GM12878 (cell line): ENCODE measurements around the gene PHF1. TPM values are rescaled to one million over a fixed set of nuclear protein-coding genes. Genes with fewer than 3 reads are reported as not detected.
A peak's percentile ranks its signal among the peaks of the same experiment; 100 is the strongest.

Experiments used
- ATAC-seq: fragments of 200-7000 bp; cut with Tn5 transposase; 3 replicates; pipeline ENCODE4 v1.9.1; 2020; ENCODE audit warnings: mild to moderate bottlenecking, moderate library complexity
- BruUV-seq: library from RNA; stranded (reverse); fragments of 400-500 nt; replicated peaks from 2 replicates; lab custom pipeline; 2021; lab: Mats Ljungman, UMichigan
- CTCF ChIA-PET: fragments of 300-600 bp; sonication (Branson Sonifier 250); formaldehyde crosslinking; extraction: SDS; loops from one replicate; lab custom pipeline; 2021; ENCODE audit warnings: inconsistent platforms; lab: Yijun Ruan, JAX
- POLR2A ChIA-PET: fragments of 350-600 bp; formaldehyde crosslinking; extraction: SDS; loops from one replicate; lab custom pipeline; 2021; ENCODE audit warnings: inconsistent platforms; lab: Charles Lee
- RAD21 ChIA-PET: fragments of 300-600 bp; sonication (Branson Sonifier 250); formaldehyde crosslinking; loops from one replicate; lab custom pipeline; 2023; ENCODE audit warnings: antibody characterized with exemption; ENCODE audit not compliant: unreplicated experiment; lab: Charles Lee
- SMC1A ChIA-PET: fragments of 300-600 bp; sonication (Branson Sonifier 250); formaldehyde crosslinking; loops from one replicate; lab custom pipeline; 2023; ENCODE audit not compliant: unreplicated experiment, uncharacterized antibody; lab: Charles Lee
- DNase-seq: peaks from one replicate; pipeline ENCODE4 v3.0.0-alpha.2; 2011; ENCODE audit warnings: low read depth, low spot score
- FAIRE-seq: peaks from 3 replicates; lab custom pipeline; 2011; peaks lifted over from hg19 to GRCh38; lab: Jason Lieb, UNC
- H2AFZ ChIP-seq: 2 replicates; pipeline ENCODE4 v1.6.0; 2011; ENCODE audit warnings: low read depth, low read length, control low read depth; ENCODE audit not compliant: control insufficient read depth
- H3K27ac ChIP-seq: 2 replicates; pipeline ENCODE4 v1.5.1; 2011; ENCODE audit warnings: control low read depth; ENCODE audit not compliant: control insufficient read depth, insufficient read depth
- H3K27me3 ChIP-seq, 2 experiments: replicated peaks in 1 of 2; 2 replicates each; pipeline versions ENCODE4 v1.6.0 to v1.6.1; 2011; ENCODE audit warnings: low read length in 1 of 2; ENCODE audit not compliant: control insufficient read depth in 2 of 2, insufficient read depth in 2 of 2
- H3K36me3 ChIP-seq, 2 experiments: 2 replicates each; pipeline ENCODE4 v1.5.1; 2011; ENCODE audit warnings: low read length in 1 of 2; ENCODE audit not compliant: control insufficient read depth in 2 of 2, insufficient read depth in 2 of 2
- H3K4me1 ChIP-seq: 2 replicates; pipeline ENCODE4 v1.6.1; 2011; ENCODE audit warnings: mild to moderate bottlenecking, low read length, moderate library complexity, mixed read lengths; ENCODE audit not compliant: control insufficient read depth, insufficient read depth
- H3K4me2 ChIP-seq: 2 replicates; pipeline ENCODE4 v1.6.0; 2011; ENCODE audit warnings: control low read depth; ENCODE audit not compliant: control insufficient read depth, insufficient read depth
- H3K4me3 ChIP-seq: fragments of 200-600 bp; sonication (generic); 2 replicates; pipeline ENCODE4 v1.5.1; 2016
- H3K79me2 ChIP-seq: 2 replicates; pipeline ENCODE4 v1.6.0; 2011; ENCODE audit warnings: low read length; ENCODE audit not compliant: control insufficient read depth, insufficient read depth
- H3K9ac ChIP-seq: 2 replicates; pipeline ENCODE4 v1.8.0; 2011; ENCODE audit warnings: low read length, control low read depth, mixed read lengths; ENCODE audit not compliant: control insufficient read depth, insufficient read depth
- H3K9me3 ChIP-seq: replicated peaks from 3 replicates; pipeline ENCODE4 v1.5.1; 2011; ENCODE audit warnings: mild to moderate bottlenecking, low read length; ENCODE audit not compliant: control insufficient read depth, insufficient read depth
- H4K20me1 ChIP-seq: 2 replicates; pipeline ENCODE4 v1.6.0; 2011; ENCODE audit not compliant: control insufficient read depth, insufficient read depth
- BHLHE40 ChIP-seq, 2 experiments: fragments of 450-650 bp in 1 of 2; IDR thresholded peaks; 2 replicates each; pipeline ENCODE4 v1.6.1; 2011 to 2017; ENCODE audit warnings: low read depth in 2 of 2, borderline replicate concordance in 1 of 2, improper control_type of control experiment in 1 of 2, low read length in 1 of 2, mild to moderate bottlenecking in 1 of 2
- HDGF ChIP-seq: fragments of 450-650 bp; IDR thresholded peaks from 2 replicates; pipeline ENCODE4 v1.6.1; 2016; ENCODE audit warnings: antibody characterized with exemption
- IKZF1 ChIP-seq: fragments of 450-650 bp; conservative IDR thresholded peaks from 2 replicates; pipeline ENCODE4 v1.6.1; 2017; ENCODE audit warnings: antibody characterized with exemption, mild to moderate bottlenecking
- MLLT1 ChIP-seq: fragments of 450-650 bp; IDR thresholded peaks from 2 replicates; pipeline ENCODE4 v1.6.1; 2016; ENCODE audit warnings: mild to moderate bottlenecking
- NBN ChIP-seq: fragments of 450-650 bp; IDR thresholded peaks from 2 replicates; pipeline ENCODE4 v1.6.1; 2016
- PML ChIP-seq: IDR thresholded peaks from 2 replicates; pipeline ENCODE4 v1.6.1; 2012; ENCODE audit warnings: low read length, inconsistent platforms
- RAD21 ChIP-seq: IDR thresholded peaks from 2 replicates; pipeline ENCODE4 v1.6.1; 2011; ENCODE audit warnings: mild to moderate bottlenecking, low read depth, low read length, moderate library complexity; ENCODE audit not compliant: insufficient read depth
- RELB ChIP-seq: fragments of 450-650 bp; IDR thresholded peaks from 2 replicates; pipeline ENCODE4 v1.6.1; 2017; ENCODE audit warnings: low read depth, mild to moderate bottlenecking, moderate library complexity
- SMAD1 ChIP-seq: fragments of 450-650 bp; IDR thresholded peaks from 2 replicates; pipeline ENCODE4 v1.6.1; 2018; ENCODE audit warnings: mild to moderate bottlenecking, low read depth; ENCODE audit not compliant: partially characterized antibody
- SPI1 ChIP-seq: IDR thresholded peaks from 2 replicates; pipeline ENCODE4 v1.6.1; 2011; ENCODE audit warnings: low read depth, mild to moderate bottlenecking, low read length, moderate library complexity, borderline replicate concordance; ENCODE audit not compliant: insufficient read depth
- YY1 ChIP-seq: IDR thresholded peaks from 2 replicates; pipeline ENCODE4 v1.6.1; 2011; ENCODE audit warnings: low read depth, mild to moderate bottlenecking, low read length
- WGBS: methylation state at CpG from one replicate; pipeline ENCODE4 v1.1.6; 2016; ENCODE audit warnings: low lambda C conversion rate; ENCODE audit not compliant: insufficient replicate concordance, insufficient coverage; ENCODE audit errors: missing lambda C conversion rate; 5-methylcytosine and 5-hydroxymethylcytosine counted together
- in situ Hi-C: fragments of 300-500 bp; cut with MboI; formaldehyde crosslinking; loops from 9 replicates; pipeline ENCODE4 v1.14.3; 2018; ENCODE audit warnings: mixed read lengths
- intact Hi-C: fragments of 100-400 bp; cut with micrococcal nuclease; formaldehyde crosslinking; loops from one replicate; pipeline ENCODE4 v1.14.2; 2022; ENCODE audit not compliant: unreplicated experiment
- polyA plus RNA-seq, 11 experiments: library from polyadenylated mRNA; depleted of rRNA in 4 of 11; unstranded in 6 of 11; stranded (reverse) in 5 of 11; fragments of >200 nt; fragmentation: Nextera tagmentation in 4 of 11; fragmentation: Illumina TruSeq in 1 of 11; extraction: Ambion mirVana in 4 of 11; extraction: Trizol in 1 of 11; gene quantifications; 1 replicate in 1 of 11; 2 replicates in 10 of 11; pipeline versions ENCODE4 v1.2.1 to v1.2.3, GENCODE V29; 2011 to 2016; ENCODE audit warnings: inconsistent platforms in 2 of 11, missing spikeins in 2 of 11, low read depth in 1 of 11
- total RNA-seq, 4 experiments: library from RNA; depleted of rRNA in 3 of 4; stranded (reverse); fragments of >200 nt in 3 of 4; fragmentation: Illumina TruSeq in 1 of 4; extraction: Trizol in 1 of 4; gene quantifications; 2 replicates each; pipeline versions ENCODE4 v1.2.1 to v1.2.3, GENCODE V29; 2013 to 2021

Gene PHF1
- total and polyA plus RNA-seq, 10 of the 15 experiments (the other 5 are each of a cell fraction or from before 2014, with no cell fraction given) = 1.3 to 17.8 (median 6.2) TPM

DNA sequence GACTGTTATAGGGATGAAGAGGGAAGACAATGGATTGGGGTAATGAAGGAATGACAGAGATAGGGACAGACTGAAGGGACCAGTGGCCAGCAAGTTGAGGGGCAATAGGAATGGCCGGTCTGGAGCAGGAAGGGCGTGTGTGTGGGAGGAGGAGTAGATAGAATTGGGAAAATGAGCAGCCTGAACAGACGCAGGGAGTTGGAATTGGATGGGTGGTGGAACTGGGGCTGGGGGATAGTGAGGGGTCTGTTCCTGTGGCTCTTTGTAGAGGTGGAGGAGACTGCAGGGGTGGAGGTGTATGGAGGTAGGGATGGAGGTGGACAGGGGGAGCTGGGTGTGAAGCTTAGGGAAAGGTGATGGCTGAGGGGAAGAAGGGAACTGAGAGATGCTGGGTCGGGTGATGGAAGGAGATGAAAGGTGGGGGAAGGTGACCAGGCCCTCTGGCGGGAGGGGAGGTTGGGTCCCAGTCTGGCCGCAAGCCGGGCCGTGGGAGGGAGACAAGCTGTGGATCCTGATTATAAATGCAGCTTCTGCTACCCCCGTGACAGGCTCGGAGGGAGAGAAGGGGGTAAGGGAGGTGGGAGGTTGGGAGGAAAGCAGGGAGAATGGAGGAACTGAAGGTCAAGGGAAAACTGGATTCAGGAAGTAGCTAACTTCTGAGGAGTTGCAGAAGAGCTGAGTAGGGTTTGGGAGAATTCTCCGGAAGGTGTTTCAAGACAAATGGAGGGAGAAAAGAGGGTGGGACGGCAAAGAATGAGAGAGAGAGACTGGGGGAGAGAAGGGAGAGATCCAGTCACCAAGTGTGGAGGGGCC lies 14.2 kb downstream of the PHF1 start:
- Histone ChIP-seq H3K4me1 (peaks cover 29% of the 10 kb centered on the region), H3K27me3 (no peaks in the 10 kb centered on the region; a peak in 2 of 4 replicates), H2AFZ (peak overlapping the region; percentile 87), H3K27ac (peak overlapping the region; percentile 86), H3K4me3 (peak overlapping the region; percentile 66), H3K36me3 (no peaks in the 10 kb centered on the region), H3K9me3 (no peaks in the 10 kb centered on the region)
- FAIRE-seq (peak; percentile 64), ATAC-seq (peak; percentile 6; the same call in 2 of the 3 replicates)
- SMC1A ChIA-PET = interaction anchor here (0.9 to 1.5 kb wide), 7 partner anchors 8 to 183 kb away, joined by 3 to 6 read pairs (median 3); no protein-coding TSS in a partner anchor
- TF ChIP-seq PML (no peak), SMAD1 (peak; percentile 15), SPI1 (peak; percentile 16; the same call in 1 of the 2 replicates), RELB (0 out of 2 replicates have a peak, but pooled peaks have one; percentile 26), IKZF1 (peak; percentile 35; the same call in 1 of the 2 replicates), NBN (0 out of 2 replicates have a peak, but pooled peaks have one; percentile 64), MLLT1 (peak; percentile 58; the same call in 1 of the 2 replicates), YY1 (no peak), RAD21 (no peak), HDGF (0 out of 2 replicates have a peak, but pooled peaks have one; percentile 60), BHLHE40 (IDR thresholded peaks at IDR 0.05; ENCODE audit: borderline replicate concordance in 1 of 2, low read depth in 2 of 2, low read length in 1 of 2) (0 out of 4 replicates have a peak, but pooled peaks of 1 of the 2 experiments have one; percentile 11)
- TF ChIP-seq, all 136 proteins: peak for 8
- Histone ChIP-seq H3K79me2 (peaks cover 1% of the 10 kb centered on the region; the same call in 1 of the 2 replicates), H3K4me2 (peak overlapping the region; percentile 69), H3K9ac (peak overlapping the region; percentile 87), H4K20me1 (no peaks in the 10 kb centered on the region)
- in situ Hi-C loops (no loop called here), intact Hi-C loops (no loop called here)
- no peak for DNase-seq
- RAD21 ChIA-PET = interaction anchor here (0.6 to 2.3 kb wide), 12 partner anchors 9 to 180 kb away, joined by 3 to 11 read pairs (median 5); partner anchors contain the start of genes B3GALT4, BAK1, KIFC1 and PFDN6
- 25% methylated on average over 12 of the region's 12 CpGs for WGBS
- POLR2A ChIA-PET = interaction anchor here (0.6 to 2.4 kb wide), 9 partner anchors 8 to 146 kb away, joined by 3 to 14 read pairs (median 5); partner anchors contain the start of genes CUTA, ZBTB22 and ZBTB9
- CTCF ChIA-PET = interaction anchor here (0.7 to 2.4 kb wide), 13 partner anchors 9 to 275 kb away, joined by 3 to 25 read pairs (median 4); partner anchors contain the start of genes B3GALT4, CUTA, RGL2 and RPS18
- TSS peak; percentile 93 for BruUV-seq
